Activated CD4-positive, CD25-positive, alpha-beta regulatory T cell (primary cell): Measurements from ENCODE around the gene TUBB.
A peak's percentile ranks its signal among the peaks of the same experiment; 100 is the strongest.
"Not testable (repeated sequence)": the region's sequence is repeated elsewhere in the genome, so short reads cannot be mapped to it uniquely, and the experiment has no call there.

ENCODE experiments used
- DNase-seq, 4 experiments: peaks; one replicate each; lab custom pipeline; 2025; lab: John Stamatoyannopoulos, UW

TUBB gene

GRCh38 chr6:30717845-30718720 lies 2.1 kb upstream of the TUBB start:
- not testable (repeated sequence) for DNase-seq

DNA sequence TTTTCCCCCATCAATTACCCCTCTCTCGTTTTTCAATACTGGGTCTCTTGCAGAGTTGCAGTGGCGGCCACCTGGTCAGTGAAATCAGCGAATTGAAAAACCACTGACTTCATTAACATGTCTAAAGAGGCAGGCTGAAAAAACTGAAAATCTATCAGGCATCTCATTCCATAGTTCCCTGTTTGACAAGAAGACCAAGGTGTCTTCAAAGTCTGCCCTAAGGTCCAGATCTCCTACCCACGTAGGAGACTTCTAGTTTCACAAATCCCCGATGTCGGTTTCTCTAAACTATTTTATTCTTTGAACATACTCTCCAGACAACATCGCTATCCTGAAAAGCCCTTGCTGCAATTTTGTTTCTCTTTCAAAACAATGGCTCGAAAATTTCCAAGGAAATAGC lies 796 bp upstream of the TUBB start:
- no peak for DNase-seq

- DNase-seq = peak; percentile 23 to 45 (median 35)
Measured at GRCh38 chr6:30720738-30721197, 616 bp downstream of the TUBB start.

- DNase-seq = peak; percentile 94 to 97 (median 94)
Measured at GRCh38 chr6:30721198-30722024, 1.3 kb downstream of the TUBB start.

- not testable (repeated sequence) for DNase-seq
Measured at GRCh38 chr6:30722025-30722279, 1.8 kb downstream of the TUBB start.

- peak; percentile 67 to 82 (median 74) for DNase-seq
Measured at GRCh38 chr6:30722280-30723112, 2.3 kb downstream of the TUBB start.

- DNase-seq = not testable (repeated sequence)
Measured at GRCh38 chr6:30723159-30723842, 3.1 kb downstream of the TUBB start.

DNA sequence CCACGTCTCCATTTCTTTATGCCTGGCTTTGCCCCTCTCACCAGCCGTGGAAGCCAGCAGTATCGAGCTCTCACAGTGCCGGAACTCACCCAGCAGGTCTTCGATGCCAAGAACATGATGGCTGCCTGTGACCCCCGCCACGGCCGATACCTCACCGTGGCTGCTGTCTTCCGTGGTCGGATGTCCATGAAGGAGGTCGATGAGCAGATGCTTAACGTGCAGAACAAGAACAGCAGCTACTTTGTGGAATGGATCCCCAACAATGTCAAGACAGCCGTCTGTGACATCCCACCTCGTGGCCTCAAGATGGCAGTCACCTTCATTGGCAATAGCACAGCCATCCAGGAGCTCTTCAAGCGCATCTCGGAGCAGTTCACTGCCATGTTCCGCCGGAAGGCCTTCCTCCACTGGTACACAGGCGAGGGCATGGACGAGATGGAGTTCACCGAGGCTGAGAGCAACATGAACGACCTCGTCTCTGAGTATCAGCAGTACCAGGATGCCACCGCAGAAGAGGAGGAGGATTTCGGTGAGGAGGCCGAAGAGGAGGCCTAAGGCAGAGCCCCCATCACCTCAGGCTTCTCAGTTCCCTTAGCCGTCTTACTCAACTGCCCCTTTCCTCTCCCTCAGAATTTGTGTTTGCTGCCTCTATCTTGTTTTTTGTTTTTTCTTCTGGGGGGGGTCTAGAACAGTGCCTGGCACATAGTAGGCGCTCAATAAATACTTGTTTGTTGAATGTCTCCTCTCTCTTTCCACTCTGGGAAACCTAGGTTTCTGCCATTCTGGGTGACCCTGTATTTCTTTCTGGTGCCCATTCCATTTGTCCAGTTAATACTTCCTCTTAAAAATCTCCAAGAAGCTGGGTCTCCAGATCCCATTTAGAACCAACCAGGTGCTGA lies 3.9 kb downstream of the TUBB start:
- not testable (repeated sequence) for DNase-seq

DNA sequence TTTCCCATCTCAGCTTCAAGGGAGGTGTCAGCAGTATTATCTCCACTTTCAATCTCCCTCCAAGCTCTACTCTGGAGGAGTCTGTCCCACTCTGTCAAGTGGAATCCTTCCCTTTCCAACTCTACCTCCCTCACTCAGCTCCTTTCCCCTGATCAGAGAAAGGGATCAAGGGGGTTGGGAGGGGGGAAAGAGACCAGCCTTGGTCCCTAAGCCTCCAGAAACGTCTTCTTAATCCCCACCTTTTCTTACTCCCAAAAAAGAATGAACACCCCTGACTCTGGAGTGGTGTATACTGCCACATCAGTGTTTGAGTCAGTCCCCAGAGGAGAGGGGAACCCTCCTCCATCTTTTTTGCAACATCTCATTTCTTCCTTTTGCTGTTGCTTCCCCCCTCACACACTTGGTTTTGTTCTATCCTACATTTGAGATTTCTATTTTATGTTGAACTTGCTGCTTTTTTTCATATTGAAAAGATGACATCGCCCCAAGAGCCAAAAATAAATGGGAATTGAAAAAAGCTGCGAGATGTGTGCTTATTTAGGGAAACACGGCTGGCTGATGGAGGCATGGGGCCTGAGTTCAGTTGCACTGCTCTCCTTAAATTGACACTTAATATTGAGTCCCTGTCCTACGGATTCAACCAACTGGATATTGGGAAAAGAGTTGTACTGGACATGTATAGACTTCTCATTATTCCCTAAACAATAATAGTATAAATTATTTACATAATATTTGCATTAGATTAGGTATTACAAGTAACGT lies 4.9 kb downstream of the TUBB start:
- no peak for DNase-seq

DNA sequence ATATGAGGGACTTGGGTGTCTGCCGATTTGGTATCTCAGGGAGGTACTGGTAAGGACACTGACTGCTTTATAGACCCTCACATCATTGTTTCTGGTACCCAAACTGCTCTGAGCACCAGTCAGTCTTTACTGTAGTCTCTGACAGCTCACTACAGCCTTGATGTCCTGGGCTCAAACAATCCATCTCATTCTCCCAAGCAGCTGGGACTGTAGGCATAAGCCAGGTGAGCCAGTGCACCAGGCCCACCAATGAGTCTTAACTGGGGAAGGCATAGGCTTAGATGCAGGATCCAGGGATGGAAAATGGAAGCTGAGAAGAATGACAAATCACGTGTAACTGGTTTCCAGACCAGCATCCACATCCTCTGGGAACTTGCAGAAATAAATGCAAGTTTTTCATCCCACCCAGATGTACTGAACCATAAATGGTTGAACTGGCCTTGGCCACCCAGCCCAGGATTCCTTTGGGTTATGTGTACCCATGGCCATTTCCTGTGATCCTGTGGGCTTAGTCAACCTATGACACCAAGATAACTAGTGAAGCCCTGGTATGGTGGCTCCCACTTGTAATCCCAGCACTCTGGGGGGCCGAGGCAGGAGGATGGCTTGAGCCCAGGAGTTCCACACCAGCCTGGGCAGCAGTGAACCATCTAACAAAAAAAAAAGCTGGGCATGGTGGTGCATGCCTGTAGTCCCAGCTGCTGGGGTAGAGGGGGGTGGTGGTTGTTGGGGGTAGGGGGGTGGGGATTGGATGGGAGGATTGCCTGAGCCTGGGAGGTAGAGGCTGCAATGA lies 5.8 kb downstream of the TUBB start:
- DNase-seq = no peak

DNA sequence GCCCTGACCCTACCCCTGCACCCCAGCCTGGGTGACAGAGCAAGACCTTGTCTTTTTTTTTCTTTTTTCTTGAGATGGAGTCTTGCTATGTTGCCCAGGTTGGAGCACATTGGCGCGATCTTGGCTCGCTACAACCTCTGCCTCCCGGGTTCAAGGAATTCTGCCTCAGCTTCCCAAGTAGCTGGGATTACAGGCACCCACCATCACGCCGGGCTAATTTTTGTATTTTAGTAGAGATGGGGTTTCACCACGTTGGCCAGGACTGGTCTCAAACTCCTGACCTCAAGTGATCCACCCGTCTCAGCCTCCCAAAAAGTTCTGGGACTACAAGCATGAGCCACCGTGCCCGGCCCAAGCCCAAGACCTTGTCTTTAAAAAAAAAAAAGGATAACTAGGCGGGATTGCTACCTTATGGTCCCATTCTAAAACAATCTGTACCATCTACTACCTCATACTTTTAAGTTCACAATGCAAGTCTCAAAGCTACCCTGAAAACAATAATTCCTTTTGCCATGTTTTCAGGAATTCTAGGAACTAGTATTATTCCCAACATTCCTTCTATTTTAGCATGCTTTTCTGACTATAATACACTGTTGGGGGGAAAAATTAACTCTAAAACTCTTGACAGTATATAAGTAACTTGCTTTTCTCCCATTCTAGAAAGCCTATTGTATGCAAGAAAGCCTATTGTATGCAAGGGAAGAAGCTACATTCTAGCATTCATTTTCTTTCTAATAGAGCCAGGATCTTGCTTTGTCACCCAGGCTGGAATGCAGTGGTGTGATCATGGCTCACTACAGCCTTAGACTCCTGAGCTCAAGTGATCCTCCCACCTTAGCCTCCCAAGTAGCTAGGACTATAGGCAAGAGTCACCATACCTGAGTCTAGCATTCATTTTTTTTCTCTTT lies 6.6 kb downstream of the TUBB start:
- no peak for DNase-seq

- no peak for DNase-seq
Measured at GRCh38 chr6:30727920-30728553, 7.9 kb downstream of the TUBB start.

- DNase-seq = peak; percentile 57 to 75 (median 70)
Measured at GRCh38 chr6:30730601-30731435, 10.7 kb downstream of the TUBB start.

DNA sequence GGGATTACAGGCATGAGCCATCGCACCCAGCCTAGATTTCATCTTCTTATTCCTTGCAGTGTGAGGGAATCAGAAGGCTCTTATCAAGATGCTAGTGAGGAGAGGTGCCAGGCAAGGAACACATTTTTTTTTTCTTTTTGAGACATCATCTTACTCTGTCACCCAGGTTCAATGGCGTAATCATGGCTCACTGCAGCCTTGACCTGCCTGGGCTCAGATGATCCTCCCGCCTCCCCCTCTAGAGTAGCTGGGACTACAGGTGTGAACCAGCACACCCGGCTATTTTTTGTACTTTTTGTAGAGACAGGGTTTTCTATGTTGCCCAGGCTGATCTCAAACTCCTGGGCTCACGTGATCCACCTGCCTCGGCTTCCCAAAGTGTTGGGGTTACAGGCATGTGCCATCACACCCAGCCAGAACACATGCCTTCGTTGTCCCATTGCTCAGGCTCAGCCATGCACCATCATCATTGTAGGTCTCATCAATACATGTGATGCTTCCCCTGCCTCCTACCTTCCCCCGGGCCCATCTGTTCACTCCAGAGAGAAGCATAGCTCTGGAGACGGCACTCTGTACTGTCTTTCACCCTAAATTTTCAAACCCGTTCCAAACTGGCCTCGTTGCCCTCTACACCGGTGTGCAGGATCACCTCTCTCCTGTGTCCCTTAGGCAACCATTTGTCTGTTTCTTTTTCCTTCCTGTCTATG lies 12.2 kb downstream of the TUBB start:
- DNase-seq = no peak

GRCh38 chr6:30735668-30736314 lies 15.6 kb downstream of the TUBB start:
- no peak for DNase-seq
